D721Med (cell line): ENCODE results near the gene SAMD5.

Source experiments
- DNase-seq: peaks from one replicate; pipeline ENCODE4 v3.0.0; 2011; ENCODE audit warnings: low spot score; ENCODE audit not compliant: insufficient read length
- FAIRE-seq: peaks from 2 replicates; lab custom pipeline; 2011; peaks lifted over from hg19 to GRCh38; lab: Jason Lieb, UNC
- TF ChIP-seq, protein P1 (sequence below): IDR thresholded peaks from 2 replicates; pipeline ENCODE4 v1.5.1; 2012; ENCODE audit warnings: mild to moderate bottlenecking, control low read depth; ENCODE audit not compliant: insufficient read depth; ENCODE audit errors: missing control alignments

SAMD5 gene

GRCh38 chr6:147563472-147563871 lies 55.0 kb downstream of the SAMD5 start:
- FAIRE-seq: no peak
- TF ChIP-seq, protein P1, sequence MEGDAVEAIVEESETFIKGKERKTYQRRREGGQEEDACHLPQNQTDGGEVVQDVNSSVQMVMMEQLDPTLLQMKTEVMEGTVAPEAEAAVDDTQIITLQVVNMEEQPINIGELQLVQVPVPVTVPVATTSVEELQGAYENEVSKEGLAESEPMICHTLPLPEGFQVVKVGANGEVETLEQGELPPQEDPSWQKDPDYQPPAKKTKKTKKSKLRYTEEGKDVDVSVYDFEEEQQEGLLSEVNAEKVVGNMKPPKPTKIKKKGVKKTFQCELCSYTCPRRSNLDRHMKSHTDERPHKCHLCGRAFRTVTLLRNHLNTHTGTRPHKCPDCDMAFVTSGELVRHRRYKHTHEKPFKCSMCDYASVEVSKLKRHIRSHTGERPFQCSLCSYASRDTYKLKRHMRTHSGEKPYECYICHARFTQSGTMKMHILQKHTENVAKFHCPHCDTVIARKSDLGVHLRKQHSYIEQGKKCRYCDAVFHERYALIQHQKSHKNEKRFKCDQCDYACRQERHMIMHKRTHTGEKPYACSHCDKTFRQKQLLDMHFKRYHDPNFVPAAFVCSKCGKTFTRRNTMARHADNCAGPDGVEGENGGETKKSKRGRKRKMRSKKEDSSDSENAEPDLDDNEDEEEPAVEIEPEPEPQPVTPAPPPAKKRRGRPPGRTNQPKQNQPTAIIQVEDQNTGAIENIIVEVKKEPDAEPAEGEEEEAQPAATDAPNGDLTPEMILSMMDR: no peak
- no peak for DNase-seq

GRCh38 chr6:147564556-147564955 lies 56.1 kb downstream of the SAMD5 start:
- no peak for FAIRE-seq
- no peak for DNase-seq
- TF ChIP-seq, protein P1: no peak

DNA sequence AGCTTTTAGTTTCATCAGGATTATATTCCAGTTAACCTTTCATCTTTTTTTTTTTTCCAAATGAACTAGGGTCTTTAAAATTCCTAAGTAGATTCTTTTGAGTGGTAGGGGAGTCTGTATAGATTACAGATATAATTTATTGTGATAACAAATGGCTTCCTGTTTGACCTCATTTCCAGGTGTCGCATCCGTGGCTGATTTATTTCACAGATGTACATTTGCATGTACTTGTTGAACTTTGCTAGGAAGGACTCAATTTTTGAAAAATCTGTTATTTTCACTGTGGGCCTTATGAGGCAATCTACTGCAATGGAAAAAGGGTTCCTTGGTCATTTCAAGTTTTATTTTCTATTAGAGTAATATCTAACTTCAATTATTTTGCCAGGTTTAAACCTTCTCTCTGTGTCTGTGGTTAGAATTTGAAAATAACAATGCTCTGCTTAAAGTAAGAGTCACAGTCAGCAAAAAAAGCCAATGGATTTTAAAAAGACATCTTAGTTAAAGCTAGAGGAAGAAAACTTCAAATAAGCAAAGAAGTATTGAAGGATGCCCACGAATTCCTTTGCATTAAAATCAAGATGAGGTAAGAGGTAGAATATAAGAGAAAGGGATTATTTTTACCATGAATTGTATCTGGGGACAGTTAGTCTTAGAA lies 57.9 kb downstream of the SAMD5 start:
- DNase-seq (no peak), FAIRE-seq (no peak)
- TF ChIP-seq, protein P1: no peak

GRCh38 chr6:147567141-147567805 lies 58.8 kb downstream of the SAMD5 start:
- TF ChIP-seq, protein P1: no peak
- FAIRE-seq (no peak), DNase-seq (no peak)

- TF ChIP-seq, protein P1: no peak
- no peak for FAIRE-seq
- no peak for DNase-seq
Observed at GRCh38 chr6:147569788-147570187, 61.3 kb downstream of the SAMD5 start.

DNA sequence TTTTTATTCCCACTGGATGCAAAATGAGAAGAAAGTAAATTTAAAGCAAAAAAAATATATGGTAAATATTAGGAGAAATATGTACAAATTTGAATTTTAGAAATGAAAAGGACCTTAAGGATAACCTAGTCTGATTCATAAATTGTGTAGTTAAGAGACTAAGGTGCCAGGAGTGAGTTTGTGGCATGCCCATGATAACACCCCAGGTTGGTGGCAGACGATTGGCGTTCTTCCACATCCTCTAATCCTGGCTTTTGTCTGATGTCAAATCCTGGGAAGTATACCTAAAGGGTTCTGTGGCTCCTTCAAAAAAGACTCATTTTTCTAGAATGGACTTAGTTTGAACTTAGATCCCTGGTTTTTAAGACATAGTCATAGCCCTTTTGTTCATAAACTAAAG lies 62.2 kb downstream of the SAMD5 start:
- FAIRE-seq (no peak), DNase-seq (no peak)

More for the DNA sequence above, 62.2 kb downstream of the SAMD5 start:
- TF ChIP-seq, protein P1: no peak
